MCF 10A (cell line): ENCODE results near the gene MIS18BP1. TPM values are rescaled to one million over a fixed set of nuclear protein-coding genes. Genes with fewer than 3 reads are reported as not detected.

Experiments
- BruUV-seq: library from RNA; stranded (reverse); fragments of 400-500 nt; replicated peaks from 2 replicates; lab custom pipeline; 2021; lab: Mats Ljungman, UMichigan
- CTCF ChIA-PET: fragments of 300-600 bp; sonication (Branson Sonifier 250); formaldehyde crosslinking; extraction: SDS; loops from one replicate; lab custom pipeline; 2021; ENCODE audit warnings: antibody characterized with exemption, inconsistent platforms; lab: Yijun Ruan, JAX
- POLR2A ChIA-PET: fragments of 300-600, 350-650 bp; sonication (Branson Sonifier 250); formaldehyde crosslinking; extraction: SDS; loops from one replicate; lab custom pipeline; 2020; ENCODE audit warnings: antibody characterized with exemption, inconsistent platforms; lab: Yijun Ruan, JAX
- DNase-seq: peaks from one replicate; pipeline ENCODE4 v3.0.0-alpha.2; 2018; ENCODE audit not compliant: unreplicated experiment
- H3K27ac Mint-ChIP-seq: one replicate; pipeline ENCODE4 v1.8.0; 2022; ENCODE audit warnings: mild to moderate bottlenecking, low read depth, mixed read lengths; ENCODE audit not compliant: unreplicated experiment
- H3K27me3 Mint-ChIP-seq: one replicate; pipeline ENCODE4 v1.8.0; 2022; ENCODE audit warnings: mixed read lengths; ENCODE audit not compliant: insufficient read depth, unreplicated experiment
- H3K36me3 Mint-ChIP-seq: one replicate; pipeline ENCODE4 v1.8.0; 2022; ENCODE audit warnings: mild to moderate bottlenecking, moderate library complexity, mixed read lengths; ENCODE audit not compliant: insufficient read depth, unreplicated experiment
- H3K4me1 Mint-ChIP-seq: one replicate; pipeline ENCODE4 v1.8.0; 2022; ENCODE audit warnings: mixed read lengths; ENCODE audit not compliant: insufficient read depth, unreplicated experiment
- H3K4me3 Mint-ChIP-seq: one replicate; pipeline ENCODE4 v1.8.0; 2022; ENCODE audit warnings: mild to moderate bottlenecking, moderate library complexity, mixed read lengths; ENCODE audit not compliant: unreplicated experiment
- H3K9me3 Mint-ChIP-seq: one replicate; pipeline ENCODE4 v1.8.0; 2022; ENCODE audit warnings: mixed read lengths; ENCODE audit not compliant: unreplicated experiment
- CTCF ChIP-seq: fragments of 200-600 bp; IDR thresholded peaks from one replicate; pipeline ENCODE4 v1.8.0; 2022; ENCODE audit warnings: antibody characterized with exemption, mild to moderate bottlenecking; ENCODE audit not compliant: unreplicated experiment
- intact Hi-C: fragments of 100-400 bp; cut with micrococcal nuclease; formaldehyde crosslinking; loops from 2 replicates; pipeline ENCODE4 v1.14.1; 2022
- total RNA-seq: library from RNA; stranded (reverse); gene quantifications from 2 replicates; pipeline ENCODE4 v1.2.3, GENCODE V29; 2022

The MIS18BP1 gene
- total RNA-seq, 1 experiment from 2014 or later, result 31.6 TPM

- ChIA-PET POLR2A (interaction anchor here (0.5 to 6.8 kb wide), 20 partner anchors 8 to 354 kb away, joined by 3 to 165 read pairs (median 4); partner anchors contain the start of genes FANCM, FKBP3, KLHL28 and PRPF39), CTCF (interaction anchor here (0.6 to 2.4 kb wide), 16 partner anchors 11 to 338 kb away, joined by 3 to 11 read pairs (median 4); no protein-coding TSS in a partner anchor)
- BruUV-seq, result TSS peak; percentile 47
- Mint-ChIP-seq H3K9me3 (peaks cover 6% of the 10 kb centered on the region), H3K27ac (peak overlapping the region; percentile 99), H3K4me1 (peaks cover 11% of the 10 kb centered on the region), H3K27me3 (no peaks in the 10 kb centered on the region), H3K4me3 (peak overlapping the region; percentile 88), H3K36me3 (peaks cover 7% of the 10 kb centered on the region)
- intact Hi-C loops, result loop anchor here (2.0 to 5.0 kb wide), 5 partner anchors 55 to 340 kb away; partner anchors contain the start of genes FANCM, FKBP3, KLHL28 and PRPF39
- no peak for TF ChIP-seq CTCF
- DNase-seq, result peak; percentile 47
Measured at GRCh38 chr14:45252366-45253069, 484 bp downstream of the MIS18BP1 start.

DNA sequence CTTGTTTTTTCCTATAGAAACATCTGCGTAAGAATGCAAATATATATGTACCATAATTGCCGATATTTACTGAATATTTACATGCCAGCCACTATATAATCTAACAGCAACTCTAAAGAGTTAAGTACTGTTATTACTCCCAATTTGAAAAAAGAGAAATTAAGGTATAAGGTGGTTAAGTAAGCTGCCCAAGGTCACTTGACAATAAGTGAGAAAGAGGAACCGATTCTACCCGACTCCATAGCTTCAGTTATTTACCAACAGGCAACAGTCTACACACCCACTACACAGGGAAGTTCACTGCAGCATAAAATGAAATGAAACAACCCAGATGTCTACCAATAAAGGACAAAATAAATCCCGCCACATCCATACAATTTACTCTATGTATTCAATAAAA, 1.1 kb downstream of the MIS18BP1 start:
- Mint-ChIP-seq H3K4me3 (peak overlapping the region; percentile 88), H3K27ac (peak overlapping the region; percentile 99), H3K36me3 (peaks cover 11% of the 10 kb centered on the region), H3K4me1 (peaks cover 11% of the 10 kb centered on the region), H3K9me3 (no peaks in the 10 kb centered on the region), H3K27me3 (no peaks in the 10 kb centered on the region)
- ChIA-PET CTCF (interaction anchor here (0.6 to 1.7 kb wide), 4 partner anchors 11 to 293 kb away, joined by 3 to 9 read pairs (median 4); no protein-coding TSS in a partner anchor), POLR2A (interaction anchor here (0.5 to 6.8 kb wide), 18 partner anchors 8 to 338 kb away, joined by 3 to 165 read pairs (median 4); partner anchors contain the start of genes FANCM, FKBP3, KLHL28 and PRPF39)
- BruUV-seq, result no TSS peak
- intact Hi-C loops, result loop anchor here (2.0 to 5.0 kb wide), 5 partner anchors 55 to 340 kb away; partner anchors contain the start of genes FANCM, FKBP3, KLHL28 and PRPF39
- no peak for TF ChIP-seq CTCF
- peak; percentile 44 for DNase-seq

GRCh38 chr14:45249856-45250575, 3.0 kb downstream of the MIS18BP1 start:
- ChIA-PET POLR2A (interaction anchor here (0.7 to 6.8 kb wide), 6 partner anchors 8 to 289 kb away, joined by 3 to 165 read pairs (median 4); partner anchors contain the start of genes FANCM, FKBP3, KLHL28 and TOGARAM1), CTCF (interaction anchor here (0.6 to 1.2 kb wide), 4 partner anchors 14 to 110 kb away, joined by 3 read pairs; no protein-coding TSS in a partner anchor)

More at GRCh38 chr14:45249856-45250575, 3.0 kb downstream of the MIS18BP1 start:
- no peak for TF ChIP-seq CTCF
- no peaks in the 10 kb centered on the region for H3K27me3 Mint-ChIP-seq
- intact Hi-C loops, result loop anchor here (5.0 kb wide), 2 partner anchors 53 to 338 kb away; no protein-coding TSS in a partner anchor
- no TSS peak for BruUV-seq
- peaks cover 9% of the 10 kb centered on the region for H3K4me1 Mint-ChIP-seq
- H3K27ac Mint-ChIP-seq, result peak overlapping the region; percentile 99
- no peaks in the 10 kb centered on the region for H3K9me3 Mint-ChIP-seq
- peak overlapping the region; percentile 63 for H3K4me3 Mint-ChIP-seq
- peaks cover 15% of the 10 kb centered on the region for H3K36me3 Mint-ChIP-seq
- DNase-seq, result peak; percentile 47
